Activated CD8-positive, alpha-beta T cell treated with anti-CD3 and anti-CD28 coated beads for 36 hours (primary cell): ENCODE measurements around the gene NKAIN2. TPM values are rescaled to one million over a fixed set of nuclear protein-coding genes. Genes with fewer than 3 reads are reported as not detected.
A peak's percentile ranks its signal among the peaks of the same experiment; 100 is the strongest.

Experiments
- ATAC-seq: fragments of 200-7000 bp; cut with Tn5 transposase; one replicate; pipeline ENCODE4 v1.10.0; 2021; ENCODE audit warnings: mild to moderate bottlenecking, moderate library complexity
- CTCF ChIA-PET: fragments of 350-600 bp; sonication (Branson Sonifier 250); formaldehyde crosslinking; loops from one replicate; lab custom pipeline; 2021; ENCODE audit warnings: antibody characterized with exemption; lab: Charles Lee
- POLR2A ChIA-PET: fragments of 350-600 bp; sonication (Branson Sonifier 250); formaldehyde crosslinking; loops from one replicate; lab custom pipeline; 2021; ENCODE audit warnings: antibody characterized with exemption; lab: Charles Lee
- DNase-seq: peaks from one replicate; pipeline ENCODE4 v3.0.0-alpha.2; 2020
- H3K27ac Mint-ChIP-seq: one replicate; pipeline ENCODE4 v1.8.0; 2021; ENCODE audit warnings: mild to moderate bottlenecking, mixed read lengths
- H3K27me3 Mint-ChIP-seq: one replicate; pipeline ENCODE4 v1.8.0; 2021; ENCODE audit warnings: mixed read lengths
- H3K36me3 Mint-ChIP-seq: one replicate; pipeline ENCODE4 v1.8.0; 2021; ENCODE audit warnings: low read depth, mixed read lengths
- H3K4me1 Mint-ChIP-seq: one replicate; pipeline ENCODE4 v1.8.0; 2021; ENCODE audit warnings: low read depth, mixed read lengths
- H3K4me3 Mint-ChIP-seq: one replicate; pipeline ENCODE4 v1.8.0; 2021; ENCODE audit warnings: mild to moderate bottlenecking, moderate library complexity, mixed read lengths
- H3K9me3 Mint-ChIP-seq: one replicate; pipeline ENCODE4 v1.8.0; 2021; ENCODE audit warnings: mixed read lengths
- CTCF ChIP-seq: fragments of 200-600 bp; IDR thresholded peaks from one replicate; pipeline ENCODE4 v1.8.0; 2022; ENCODE audit warnings: antibody characterized with exemption, mild to moderate bottlenecking
- intact Hi-C: fragments of 100-400 bp; cut with micrococcal nuclease; formaldehyde crosslinking; loops from one replicate; pipeline ENCODE4 v1.10.0; 2022
- total RNA-seq, 2 experiments: library from RNA; stranded (reverse); gene quantifications; one replicate each; pipeline ENCODE4 v1.2.3, GENCODE V29; 2021

NKAIN2 gene
- total RNA-seq, 2 experiments from 2014 or later, result not detected

- no peak overlapping the region for H3K27ac Mint-ChIP-seq
- no peaks in the 10 kb centered on the region for H3K9me3 Mint-ChIP-seq
- CTCF ChIA-PET, result no interaction called here
- ATAC-seq, result peak; percentile 61
- H3K27me3 Mint-ChIP-seq, result peaks cover 1% of the 10 kb centered on the region
- no peaks in the 10 kb centered on the region for H3K36me3 Mint-ChIP-seq
- H3K4me1 Mint-ChIP-seq, result peaks cover 6% of the 10 kb centered on the region
- no peak overlapping the region for H3K4me3 Mint-ChIP-seq
- no peak for DNase-seq
- TF ChIP-seq CTCF, result no peak
- intact Hi-C loops, result no loop called here
- POLR2A ChIA-PET, result no interaction called here
These were observed 250.4 kb downstream of the NKAIN2 start for GRCh38 chr6:124054034-124054433.

- H3K36me3 Mint-ChIP-seq, result no peaks in the 10 kb centered on the region
- intact Hi-C loops, result no loop called here
- ATAC-seq, result no peak
- H3K27me3 Mint-ChIP-seq, result peaks cover 1% of the 10 kb centered on the region
- no peak overlapping the region for H3K4me3 Mint-ChIP-seq
- peaks cover 6% of the 10 kb centered on the region for H3K4me1 Mint-ChIP-seq
- H3K27ac Mint-ChIP-seq, result no peak overlapping the region
- H3K9me3 Mint-ChIP-seq, result peaks cover 3% of the 10 kb centered on the region
- no peak for DNase-seq
- POLR2A ChIA-PET, result no interaction called here
- CTCF ChIA-PET, result no interaction called here
- TF ChIP-seq CTCF, result no peak
These were observed 251.7 kb downstream of the NKAIN2 start for GRCh38 chr6:124055395-124055794.

- ATAC-seq (no peak), DNase-seq (no peak)
- TF ChIP-seq CTCF, result no peak
- H3K27me3 Mint-ChIP-seq, result peaks cover 1% of the 10 kb centered on the region
- no peaks in the 10 kb centered on the region for H3K36me3 Mint-ChIP-seq
- CTCF ChIA-PET, result no interaction called here
- intact Hi-C loops, result no loop called here
- peaks cover 6% of the 10 kb centered on the region for H3K4me1 Mint-ChIP-seq
- H3K4me3 Mint-ChIP-seq, result no peak overlapping the region
- H3K27ac Mint-ChIP-seq, result no peak overlapping the region
- POLR2A ChIA-PET, result no interaction called here
- peaks cover 3% of the 10 kb centered on the region for H3K9me3 Mint-ChIP-seq
These were observed 252.3 kb downstream of the NKAIN2 start for GRCh38 chr6:124055963-124056362.

GRCh38 chr6:124056407-124057334 is 253.0 kb downstream of the NKAIN2 start:
- DNase-seq (no peak), ATAC-seq (no peak)
- ChIA-PET CTCF (no interaction called here), POLR2A (no interaction called here)
- H3K27me3 Mint-ChIP-seq, result peaks cover 1% of the 10 kb centered on the region
- H3K27ac Mint-ChIP-seq, result no peak overlapping the region
- no peak overlapping the region for H3K4me3 Mint-ChIP-seq
- no peaks in the 10 kb centered on the region for H3K36me3 Mint-ChIP-seq
- intact Hi-C loops, result no loop called here
- H3K9me3 Mint-ChIP-seq, result peaks cover 3% of the 10 kb centered on the region
- peaks cover 6% of the 10 kb centered on the region for H3K4me1 Mint-ChIP-seq
- TF ChIP-seq CTCF, result no peak

GRCh38 chr6:124057461-124057860 is 253.8 kb downstream of the NKAIN2 start:
- no peaks in the 10 kb centered on the region for H3K36me3 Mint-ChIP-seq
- ChIA-PET CTCF (no interaction called here), POLR2A (no interaction called here)
- no peak for TF ChIP-seq CTCF
- H3K4me1 Mint-ChIP-seq, result peaks cover 6% of the 10 kb centered on the region
- peaks cover 3% of the 10 kb centered on the region for H3K9me3 Mint-ChIP-seq
- H3K4me3 Mint-ChIP-seq, result no peak overlapping the region
- no peak overlapping the region for H3K27ac Mint-ChIP-seq
- peaks cover 1% of the 10 kb centered on the region for H3K27me3 Mint-ChIP-seq
- ATAC-seq (no peak), DNase-seq (no peak)
- intact Hi-C loops, result no loop called here
